CD4-positive, alpha-beta T cell treated with Interleukin-4 for 4 hours (primary cell): ENCODE data around the gene PKN3.

Experiments
- DNase-seq: peaks from one replicate; pipeline ENCODE4 v3.0.0-alpha.2; 2020

Gene PKN3

GRCh38 chr9:128750926-128751595, 48.8 kb downstream of the PKN3 start:
- DNase-seq, result no peak

GRCh38 chr9:128753627-128754026, 51.3 kb downstream of the PKN3 start:
- DNase-seq, result no peak

- DNase-seq, result no peak
These were observed 55.3 kb downstream of the PKN3 start for GRCh38 chr9:128757602-128758001.

- no peak for DNase-seq
These were observed 60.6 kb downstream of the PKN3 start for GRCh38 chr9:128762671-128763449.

GRCh38 chr9:128764361-128764760, 62.1 kb downstream of the PKN3 start:
- DNase-seq, result no peak

- no peak for DNase-seq
These were observed 63.2 kb downstream of the PKN3 start for GRCh38 chr9:128765499-128765898.

- no peak for DNase-seq
These were observed 66.3 kb downstream of the PKN3 start for GRCh38 chr9:128768606-128769005.
